ACHN (cell line): ENCODE data around the gene ZNF318.
"Not testable (repeated sequence)": the region's sequence is repeated elsewhere in the genome, so short reads cannot be mapped to it uniquely, and the experiment has no call there.

Source experiments
- DNase-seq: peaks from one replicate; pipeline ENCODE4 v3.0.0-alpha.2; 2015
- in situ Hi-C: cut with HindIII; loops from 2 replicates; pipeline ENCODE4 v1.10.0; 2017; ENCODE audit warnings: low sequenced_read_pairs, low pct_ligation_motif_present, low pct_unique_long_range_greater_than_20kb

ZNF318 gene

GRCh38 chr6:43308101-43308989 is 61.1 kb downstream of the ZNF318 start, which contains the start of gene CRIP3:
Gene CRIP3 (minus strand): TSS chr6:43308826. CDS start chr6:43308792, 34 bp downstream.
- peak; percentile 50 for DNase-seq

GRCh38 chr6:43307451-43308100 is 61.9 kb downstream of the ZNF318 start:
- in situ Hi-C loops = no loop called here
- DNase-seq = no peak

More at GRCh38 chr6:43308101-43308989, 61.1 kb downstream of the ZNF318 start, which contains the start of gene CRIP3:
- in situ Hi-C loops = no loop called here

- DNase-seq = no peak
- in situ Hi-C loops = no loop called here
Observed at GRCh38 chr6:43306086-43306485, 63.4 kb downstream of the ZNF318 start.

- no peak for DNase-seq
- in situ Hi-C loops = no loop called here
Observed at GRCh38 chr6:43304882-43305281, 64.6 kb downstream of the ZNF318 start.

- in situ Hi-C loops = no loop called here
- no peak for DNase-seq
Observed at GRCh38 chr6:43304361-43304760, 65.1 kb downstream of the ZNF318 start.

- no peak for DNase-seq
- in situ Hi-C loops = no loop called here
Observed at GRCh38 chr6:43303751-43304331, 65.6 kb downstream of the ZNF318 start.

GRCh38 chr6:43303006-43303405 is 66.4 kb downstream of the ZNF318 start:
- DNase-seq, in situ Hi-C loops: not testable (repeated sequence)

GRCh38 chr6:43302126-43302525 is 67.3 kb downstream of the ZNF318 start:
- no peak for DNase-seq

GRCh38 chr6:43301081-43301870 is 68.2 kb downstream of the ZNF318 start:
- DNase-seq = no peak

More at GRCh38 chr6:43302126-43302525, 67.3 kb downstream of the ZNF318 start:
- in situ Hi-C loops = no loop called here

GRCh38 chr6:43299338-43300293 is 69.8 kb downstream of the ZNF318 start:
- DNase-seq = no peak
- in situ Hi-C loops = no loop called here

More at GRCh38 chr6:43301081-43301870, 68.2 kb downstream of the ZNF318 start:
- in situ Hi-C loops = no loop called here

- no peak for DNase-seq
- in situ Hi-C loops = no loop called here
Observed at GRCh38 chr6:43298565-43299337, 70.7 kb downstream of the ZNF318 start.

- in situ Hi-C loops = no loop called here
- no peak for DNase-seq
Observed at GRCh38 chr6:43297644-43298564, 71.5 kb downstream of the ZNF318 start, which contains the start of gene SLC22A7. Gene SLC22A7 (plus strand): TSS chr6:43298260. CDS start chr6:43298359, 99 bp downstream.

- in situ Hi-C loops = no loop called here
- no peak for DNase-seq
Observed at GRCh38 chr6:43296780-43297497, 72.5 kb downstream of the ZNF318 start.

- no peak for DNase-seq
- in situ Hi-C loops = no loop called here
Observed at GRCh38 chr6:43295456-43295855, 74.0 kb downstream of the ZNF318 start.

GRCh38 chr6:43294536-43294935 is 74.9 kb downstream of the ZNF318 start:
- DNase-seq = no peak
- in situ Hi-C loops = no loop called here
